HG03432 (cell line): Measurements from ENCODE around the gene ZDBF2.
A peak's percentile ranks its signal among the peaks of the same experiment; 100 is the strongest.
"Not testable (repeated sequence)": the region's sequence is repeated elsewhere in the genome, so short reads cannot be mapped to it uniquely, and the experiment has no call there.

Source experiments
- ATAC-seq: cut with Tn5 transposase; IDR thresholded peaks from one replicate; pipeline ENCODE4 v1.9.1; 2021; ENCODE audit warnings: mild to moderate bottlenecking, moderate library complexity; ENCODE audit not compliant: unreplicated experiment

ZDBF2 gene

DNA sequence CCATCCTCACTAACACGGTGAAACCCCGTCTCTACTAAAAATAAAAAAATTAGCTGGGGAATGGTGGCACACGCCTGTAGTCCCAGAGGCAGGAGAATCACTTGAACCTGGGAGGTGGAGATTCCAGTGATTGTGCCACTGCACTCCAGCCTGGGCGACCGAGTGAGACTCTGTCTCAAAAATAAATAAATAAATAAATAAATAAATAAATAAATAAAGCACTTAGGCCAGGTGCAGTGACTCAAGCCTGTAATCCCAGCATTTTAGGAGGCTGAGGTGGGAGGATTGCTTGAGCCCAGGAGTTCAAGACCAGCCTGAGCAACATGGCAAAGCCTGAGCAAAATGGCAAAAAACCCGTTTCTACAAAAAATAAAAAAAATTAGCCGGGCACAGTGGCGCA, 15.8 kb upstream of the ZDBF2 start:
- not testable (repeated sequence) for ATAC-seq

DNA sequence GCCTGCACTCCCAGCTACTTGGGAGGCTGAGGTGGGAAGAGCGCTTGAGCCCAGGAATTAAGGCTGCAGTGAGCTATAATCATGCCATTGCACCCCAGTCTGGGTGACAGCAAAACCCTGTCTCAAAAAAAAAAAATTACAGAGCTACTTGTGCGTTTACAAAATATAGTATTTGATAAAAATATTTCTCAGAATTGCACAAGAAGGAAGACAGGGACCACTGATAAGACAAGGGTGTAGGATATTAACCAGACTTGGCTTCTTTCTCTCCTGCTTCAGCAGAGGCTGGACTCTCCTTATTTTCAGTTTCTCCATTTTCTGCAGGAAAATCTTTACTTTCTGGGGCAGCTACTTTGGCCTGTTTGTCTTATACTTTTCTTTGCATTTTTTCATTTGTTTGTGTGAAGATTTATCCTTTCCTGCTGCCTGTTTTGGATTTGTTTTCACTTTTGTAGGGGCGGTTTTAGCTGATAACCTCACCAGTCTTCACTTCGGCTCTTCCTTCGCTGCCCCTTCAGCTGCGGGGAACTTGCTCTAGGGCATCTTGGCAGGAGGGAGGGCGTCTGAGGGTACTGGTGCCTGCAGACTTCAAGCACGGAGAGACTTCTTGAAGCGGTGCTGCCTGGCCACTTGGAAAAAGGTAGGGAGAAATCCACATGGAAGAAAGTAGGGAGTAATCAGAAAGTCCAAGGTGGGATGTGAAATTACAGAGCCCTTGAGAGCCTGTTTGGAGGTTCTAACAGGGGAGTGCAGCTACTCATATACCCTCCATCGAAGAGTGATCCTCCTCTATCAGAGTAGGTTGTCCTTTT, 14.9 kb upstream of the ZDBF2 start:
- no peak for ATAC-seq

DNA sequence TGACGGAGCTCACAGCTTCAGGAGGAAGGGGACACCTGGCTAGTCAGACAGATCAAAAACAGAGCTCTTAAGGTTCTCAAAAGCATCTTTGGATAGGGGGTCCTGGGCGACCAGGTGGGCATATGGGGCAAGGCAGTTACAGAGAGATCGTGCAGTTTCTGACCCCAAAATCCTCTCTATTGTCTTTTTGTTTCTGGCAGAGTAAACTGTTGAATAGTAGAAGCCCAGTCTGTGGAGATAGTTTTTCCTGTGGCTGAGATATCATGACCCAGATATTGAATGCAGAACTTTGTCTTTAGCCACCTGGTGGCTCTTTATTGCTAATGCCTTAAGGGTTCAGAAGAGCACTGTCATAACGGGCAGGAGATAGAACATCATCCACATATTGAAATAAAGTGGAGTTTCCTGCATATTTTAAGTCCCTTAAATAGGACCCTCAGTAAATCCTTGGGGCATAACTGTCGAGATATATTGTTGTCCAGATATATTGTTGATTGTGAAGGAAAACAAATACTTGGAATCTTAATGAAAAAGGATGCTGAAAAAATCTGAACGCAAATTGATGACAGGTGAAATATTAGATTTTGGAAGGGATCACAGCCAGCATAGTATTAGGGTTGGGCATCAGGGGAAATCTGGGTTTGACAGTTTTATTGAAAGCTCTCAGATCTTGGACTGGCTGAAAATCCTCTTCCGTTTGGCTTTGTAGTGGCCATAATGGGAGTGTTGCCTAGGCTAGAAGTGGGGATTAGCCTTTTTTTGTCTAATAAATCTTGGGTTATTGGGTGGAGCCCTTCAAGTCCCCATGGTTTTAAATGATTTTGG, 14.1 kb upstream of the ZDBF2 start:
- peak; percentile 91 for ATAC-seq

DNA sequence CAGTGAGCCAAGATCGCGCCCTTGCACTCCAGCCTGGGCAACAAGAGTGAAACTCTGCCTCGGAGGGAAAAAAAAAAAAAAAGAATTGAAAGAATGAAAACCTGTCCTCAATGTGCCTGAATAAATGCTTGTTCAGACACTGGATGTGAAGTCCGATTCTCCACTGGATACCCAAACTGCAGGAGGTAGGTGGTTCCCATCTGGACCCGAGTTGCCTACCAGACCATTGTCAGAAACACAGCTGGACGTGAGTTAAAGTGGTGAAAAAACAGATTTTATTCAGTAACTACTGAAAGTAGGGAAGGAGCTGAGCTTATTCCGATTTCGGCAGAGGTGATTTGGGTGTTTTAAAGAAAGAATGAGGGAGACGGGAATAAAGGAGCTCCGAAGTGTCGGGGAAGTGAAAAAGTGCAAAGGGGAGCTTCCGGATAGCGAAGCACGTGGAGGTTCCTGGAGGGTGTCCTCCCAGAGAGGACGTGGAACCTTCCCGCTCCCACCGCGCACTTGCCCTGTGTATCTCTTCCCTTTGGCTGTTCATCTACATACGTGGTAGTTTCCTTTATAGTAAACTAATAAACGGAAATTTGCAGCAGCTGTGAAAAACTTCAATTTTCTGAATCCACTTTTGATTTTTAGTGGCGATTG, 10.4 kb upstream of the ZDBF2 start:
- no peak for ATAC-seq

DNA sequence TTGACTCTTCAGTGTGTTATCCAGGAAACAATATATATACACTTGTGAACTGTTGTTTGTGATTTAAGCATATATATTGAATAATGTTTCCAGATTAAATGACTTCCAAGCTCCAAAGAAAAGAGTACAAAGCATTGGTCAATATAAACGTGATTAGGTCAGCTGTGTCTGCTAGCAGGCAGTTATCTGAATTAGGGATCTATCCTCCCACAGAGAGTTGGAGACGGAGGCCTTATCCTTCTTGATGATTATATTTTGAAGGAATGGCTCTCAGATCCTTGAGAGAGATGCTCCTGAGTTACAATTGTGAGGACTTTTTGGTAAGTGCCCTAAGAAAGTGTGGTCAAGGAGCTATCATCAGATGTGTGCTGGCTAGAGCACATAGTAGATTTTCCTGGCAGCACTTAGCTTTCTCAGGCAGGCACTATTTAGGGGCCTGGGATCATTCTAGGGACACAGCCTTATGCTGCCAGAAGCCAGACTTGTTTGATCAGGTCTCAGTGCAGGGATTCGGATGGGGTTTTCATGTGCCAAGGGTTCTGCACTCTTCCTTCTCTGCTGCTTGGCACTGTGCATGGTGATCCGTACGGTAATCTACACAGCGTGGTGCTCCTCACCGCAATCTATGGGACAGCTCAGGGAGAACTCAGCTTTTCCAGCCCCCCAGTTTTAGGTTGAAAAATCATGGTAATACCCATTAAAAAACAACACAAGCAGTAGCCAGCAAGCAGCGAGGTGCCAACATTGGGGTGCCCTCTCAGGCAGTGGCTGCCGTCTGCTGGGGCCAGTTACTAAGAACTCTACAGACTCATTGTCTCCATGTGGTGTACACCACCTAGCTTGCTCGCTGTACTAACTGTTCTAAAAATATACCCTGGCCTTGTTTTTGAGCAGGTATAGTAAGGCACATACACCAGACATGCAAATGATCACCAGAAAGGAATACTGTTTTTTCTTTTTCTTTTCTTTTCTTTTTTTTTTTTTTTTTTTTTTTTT, 8.0 kb upstream of the ZDBF2 start:
- no peak for ATAC-seq

DNA sequence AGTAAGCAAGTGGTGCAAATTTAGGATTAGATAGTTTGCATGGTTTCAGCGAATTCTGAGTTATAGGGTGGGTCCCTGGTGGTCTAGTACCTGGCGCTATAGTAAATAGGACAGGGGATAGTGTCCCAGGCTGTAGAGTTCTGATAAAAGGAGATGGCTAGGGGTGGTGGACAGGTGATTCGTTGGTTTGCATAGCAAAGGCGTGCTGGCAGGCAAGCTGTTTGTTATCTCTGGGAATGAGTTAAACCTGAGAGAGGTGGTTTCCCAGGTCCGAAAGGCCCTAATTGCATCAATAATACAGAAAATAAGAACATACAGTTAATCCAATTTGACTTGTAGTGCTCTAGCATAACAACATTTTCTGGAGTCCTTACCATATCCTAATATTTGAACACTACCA, 6.9 kb upstream of the ZDBF2 start:
- no peak for ATAC-seq

DNA sequence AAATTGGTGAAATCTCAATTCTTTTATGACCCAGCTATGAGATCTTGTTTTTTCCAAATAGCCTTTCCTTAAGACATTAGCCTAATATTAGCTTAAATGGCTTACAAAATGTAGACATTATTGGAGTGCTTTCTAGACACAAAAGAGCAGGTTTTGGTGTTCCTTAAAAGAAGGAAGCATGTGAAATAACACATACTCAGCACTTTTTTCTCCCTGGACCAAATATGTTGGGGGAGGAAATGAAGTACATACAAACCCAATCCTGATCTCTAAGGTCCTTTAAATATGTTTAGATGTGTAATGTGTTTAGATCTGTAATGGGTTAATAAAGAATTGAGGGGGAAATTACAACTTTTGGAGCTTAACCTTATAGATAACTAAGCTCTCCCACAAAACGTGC, 3.4 kb upstream of the ZDBF2 start:
- no peak for ATAC-seq

DNA sequence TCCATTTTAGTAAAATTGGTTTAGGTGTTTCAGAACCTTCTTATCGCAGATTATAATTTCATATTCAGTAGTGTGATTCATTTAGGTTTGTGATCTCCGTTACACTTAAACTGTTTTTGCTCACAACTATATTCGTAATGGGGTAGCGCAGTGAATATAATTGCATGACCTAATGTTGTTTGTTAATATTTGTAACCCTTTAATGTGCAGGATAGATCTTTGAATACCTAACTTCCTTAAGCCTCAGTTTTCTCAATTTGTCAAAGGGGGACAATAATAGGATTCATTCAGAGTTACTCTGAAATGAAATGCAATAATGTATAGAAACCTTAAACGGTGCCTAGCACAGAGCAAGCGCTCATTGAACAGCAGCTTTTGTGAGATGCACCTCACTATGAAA, 558 bp upstream of the ZDBF2 start:
- ATAC-seq, result no peak

DNA sequence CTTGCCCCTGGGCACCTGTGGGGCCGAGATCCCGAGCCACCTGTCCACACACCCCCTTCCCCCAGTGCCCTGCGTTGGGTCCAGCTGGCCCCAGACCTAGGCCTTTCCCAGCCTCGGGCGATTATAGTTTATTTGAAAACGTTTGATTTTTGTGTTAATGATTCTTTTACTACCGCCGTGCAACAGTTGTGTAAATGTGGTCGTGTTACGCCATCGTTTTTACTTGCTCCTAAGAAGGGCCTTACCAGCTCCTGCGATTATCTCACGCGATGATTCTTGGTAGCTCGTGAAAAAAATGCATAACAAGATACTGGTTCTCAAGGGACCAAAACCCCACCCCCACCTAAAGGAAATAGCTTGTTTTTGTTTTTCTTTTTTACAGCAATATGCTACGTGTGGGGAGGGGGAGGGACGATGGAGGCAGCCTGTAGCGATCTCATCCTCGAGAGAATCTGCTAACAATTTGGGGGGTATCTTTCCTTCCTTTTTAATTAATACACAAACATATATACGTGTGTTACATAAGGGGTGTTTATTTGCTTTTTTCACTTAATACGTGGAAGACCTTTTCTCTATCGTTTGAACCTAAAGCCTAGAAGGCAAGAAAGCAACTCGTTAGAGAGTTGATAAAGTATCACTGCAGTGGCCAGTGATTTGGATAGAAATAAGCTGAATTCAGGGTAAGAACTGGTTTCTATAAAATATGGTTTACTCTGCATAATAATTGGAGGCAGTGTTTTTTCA, 1.0 kb downstream of the ZDBF2 start:
- ATAC-seq, result peak; percentile 40

DNA sequence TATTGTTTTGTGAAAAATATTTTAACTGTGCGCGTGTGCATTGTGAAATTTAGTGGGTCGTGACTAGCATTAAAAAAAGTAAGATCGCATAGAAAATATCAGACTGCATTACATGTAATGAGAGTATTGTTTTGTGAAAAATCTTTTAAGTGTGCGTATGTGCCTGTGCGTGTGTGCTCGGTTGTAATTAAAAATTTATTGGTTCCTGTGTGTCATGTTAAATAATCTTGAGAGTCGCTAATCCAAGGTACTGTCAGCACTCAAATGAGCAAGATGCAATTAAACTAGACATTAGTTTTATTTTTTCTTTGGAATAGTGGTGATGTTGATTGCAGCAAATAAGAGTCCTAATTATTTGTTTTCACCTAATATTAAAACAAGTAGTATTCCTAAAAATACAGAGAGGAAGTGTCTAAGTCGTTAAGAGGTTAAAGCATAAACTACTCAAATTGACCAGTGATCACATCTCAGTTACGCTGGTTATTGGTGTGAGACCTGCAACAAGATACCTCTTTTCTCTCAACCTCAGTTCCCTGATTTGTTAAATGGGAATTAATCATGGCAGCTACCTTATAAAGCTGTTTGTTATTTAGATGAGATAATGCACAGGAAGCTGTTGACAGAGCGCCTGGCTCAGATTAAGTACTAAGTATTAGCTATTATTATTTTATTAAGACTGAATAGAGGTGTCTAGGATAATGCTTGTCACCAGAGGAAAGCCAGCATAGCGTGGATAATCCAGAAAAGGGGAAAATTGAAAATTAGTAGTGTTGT, 1.9 kb downstream of the ZDBF2 start:
- ATAC-seq, result no peak

DNA sequence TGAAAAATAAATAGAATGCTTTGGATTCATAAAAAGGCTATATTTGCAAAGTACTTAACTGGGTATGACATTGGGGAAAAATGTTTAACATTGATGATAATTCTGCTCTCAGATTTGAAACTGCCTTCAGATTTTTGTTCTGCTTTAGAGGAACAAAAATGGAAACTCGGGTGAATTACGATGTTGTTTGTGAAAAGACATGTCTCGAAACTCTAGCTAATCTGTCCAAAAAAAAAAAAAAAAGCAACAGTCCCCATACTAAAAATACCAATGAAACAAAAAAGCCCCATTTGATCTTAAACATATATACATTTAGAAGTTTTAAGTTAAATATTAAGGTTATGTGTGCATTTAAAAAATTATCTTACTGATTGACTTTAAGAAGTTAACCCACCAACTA, 3.0 kb downstream of the ZDBF2 start:
- ATAC-seq, result no peak

DNA sequence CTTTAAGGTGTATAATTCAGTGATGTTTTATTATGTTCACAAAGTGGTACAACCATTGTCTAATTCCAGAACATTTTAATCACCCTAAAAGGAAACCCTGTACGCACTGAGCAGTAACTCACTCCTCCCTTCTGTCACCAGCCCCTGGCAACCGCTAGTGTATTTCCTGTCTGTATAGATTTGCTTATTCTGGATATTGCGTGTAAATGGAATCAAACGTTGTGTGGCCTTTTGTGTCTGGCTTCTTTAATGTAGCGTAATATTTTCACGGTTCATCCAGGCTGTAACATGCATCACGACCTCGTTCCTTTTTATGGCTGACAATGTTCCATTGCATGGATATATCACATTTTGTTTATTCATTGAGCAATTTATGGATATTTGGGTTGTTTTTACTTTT, 8.3 kb downstream of the ZDBF2 start:
- no peak for ATAC-seq

DNA sequence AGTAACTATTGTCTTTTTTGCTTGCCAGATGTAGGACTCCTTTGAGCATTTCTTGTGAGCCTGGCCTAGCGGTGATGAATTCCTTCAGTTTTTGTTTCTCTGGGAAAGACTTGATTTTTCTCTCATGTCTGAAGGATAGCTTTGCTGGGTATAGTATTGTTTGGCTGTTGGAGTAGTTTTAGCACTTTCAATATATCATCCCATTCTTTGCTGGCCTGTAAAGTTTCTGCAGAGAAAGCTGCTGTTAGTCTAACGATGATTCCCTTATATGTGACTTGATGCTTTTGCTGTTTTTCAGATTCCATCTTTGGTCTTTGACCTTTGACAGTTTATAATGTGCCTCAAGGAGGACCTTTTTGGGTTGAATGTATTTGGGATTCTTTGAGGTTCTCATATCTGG, 12.7 kb downstream of the ZDBF2 start:
- no peak for ATAC-seq

DNA sequence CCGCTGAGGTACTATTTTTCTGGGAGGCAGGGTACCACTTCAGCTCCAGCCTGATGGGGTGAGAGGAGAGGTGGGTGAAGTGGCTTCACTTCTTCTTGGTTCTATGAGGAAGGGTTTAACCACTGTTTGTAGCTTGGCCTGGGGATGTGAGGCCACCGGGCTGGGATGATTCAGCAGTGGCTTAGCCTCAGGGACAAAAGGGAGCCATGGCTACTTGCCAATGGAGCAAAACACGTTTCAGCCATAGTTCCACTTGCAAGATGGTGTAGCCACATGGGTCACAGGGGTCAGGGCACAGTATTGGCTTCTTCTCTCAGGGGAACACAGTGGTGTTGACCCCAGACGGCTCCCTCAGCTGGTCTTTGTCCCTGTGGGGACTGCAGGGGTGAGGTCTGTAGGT, 14.9 kb downstream of the ZDBF2 start:
- no peak for ATAC-seq

DNA sequence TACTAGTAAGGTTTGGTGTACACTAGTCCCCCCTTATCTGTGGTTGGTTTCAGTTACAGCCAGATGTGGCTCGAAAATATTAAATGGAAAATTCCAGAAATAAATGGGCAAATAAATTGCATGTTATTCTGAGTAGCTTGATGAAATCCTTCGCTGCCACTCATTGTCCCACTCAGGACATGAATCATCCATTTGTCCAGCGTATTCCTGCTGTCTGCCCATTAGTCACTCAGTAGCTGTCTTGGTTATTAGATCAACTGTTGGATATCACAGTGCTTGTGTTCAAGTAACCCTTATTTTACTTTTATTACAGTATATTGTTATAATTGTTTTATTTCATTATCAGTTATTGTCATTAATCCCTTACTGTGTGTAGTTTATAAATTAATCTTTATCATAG, 21.7 kb downstream of the ZDBF2 start:
- no peak for ATAC-seq

DNA sequence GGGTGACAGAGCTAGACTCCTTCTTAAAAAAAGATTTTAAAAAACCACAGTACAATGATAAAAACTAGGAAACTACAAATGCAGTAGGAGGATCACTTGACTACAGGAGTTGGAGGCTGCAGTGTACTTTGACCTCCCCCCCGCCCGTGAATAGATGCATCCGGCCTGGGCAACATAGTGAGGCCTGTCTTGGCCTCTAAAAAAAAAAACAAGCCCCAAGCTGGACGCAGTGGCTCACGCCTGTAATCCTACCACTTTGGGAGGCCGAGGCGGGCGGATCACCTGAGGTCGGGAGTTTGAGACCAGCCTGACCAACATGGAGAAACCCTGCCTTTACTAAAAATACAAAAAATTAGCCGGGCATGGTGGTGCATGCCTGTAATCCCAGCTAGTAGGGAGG, 25.1 kb downstream of the ZDBF2 start:
- ATAC-seq, result not testable (repeated sequence)

DNA sequence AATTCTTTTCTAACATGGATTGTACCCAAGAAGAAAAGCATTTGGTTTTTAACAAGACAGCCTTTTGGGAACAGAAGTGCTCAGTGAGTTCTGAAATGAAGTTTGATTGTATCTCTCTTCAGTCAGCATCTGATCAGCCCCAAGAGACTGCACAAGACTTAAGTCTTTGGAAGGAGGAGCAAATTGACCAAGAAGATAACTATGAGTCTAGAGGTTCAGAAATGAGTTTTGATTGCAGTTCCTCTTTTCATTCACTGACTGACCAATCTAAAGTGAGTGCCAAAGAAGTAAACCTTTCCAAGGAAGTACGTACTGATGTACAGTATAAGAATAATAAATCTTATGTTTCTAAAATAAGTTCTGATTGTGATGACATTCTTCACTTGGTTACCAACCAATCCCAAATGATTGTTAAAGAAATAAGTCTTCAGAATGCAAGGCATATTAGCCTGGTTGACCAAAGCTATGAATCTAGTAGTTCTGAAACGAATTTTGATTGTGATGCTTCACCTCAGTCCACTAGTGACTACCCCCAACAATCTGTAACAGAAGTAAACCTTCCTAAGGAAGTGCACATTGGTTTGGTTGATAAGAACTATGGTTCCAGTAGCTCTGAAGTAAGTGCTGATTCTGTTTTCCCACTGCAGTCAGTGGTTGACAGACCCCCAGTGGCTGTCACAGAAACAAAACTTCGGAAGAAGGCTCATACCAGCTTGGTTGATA, 31.2 kb downstream of the ZDBF2 start:
- peak; percentile 90 for ATAC-seq

DNA sequence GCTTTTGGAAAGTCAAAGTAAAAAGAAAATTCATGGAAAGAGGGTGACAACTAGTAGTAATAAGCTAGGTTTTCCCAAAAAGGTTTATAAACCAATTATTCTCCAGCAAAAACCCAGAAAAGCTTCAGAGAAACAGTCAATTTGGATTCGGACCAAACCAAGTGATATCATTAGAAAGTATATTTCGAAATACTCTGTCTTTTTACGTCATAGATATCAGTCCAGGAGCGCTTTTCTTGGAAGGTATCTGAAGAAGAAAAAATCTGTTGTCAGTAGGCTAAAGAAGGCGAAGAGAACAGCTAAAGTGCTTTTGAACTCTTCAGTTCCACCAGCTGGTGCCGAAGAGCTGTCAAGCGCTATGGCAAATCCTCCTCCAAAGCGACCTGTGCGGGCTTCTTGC, 36.6 kb downstream of the ZDBF2 start:
- no peak for ATAC-seq
